ENCODE results near the gene URB1.
"Not testable (repeated sequence)": the region's sequence is repeated elsewhere in the genome, so short reads cannot be mapped to it uniquely, and the experiment has no call there.

Gene URB1

GRCh38 chr21:32317726-32318125 is 75.1 kb downstream of the URB1 start:
- DNase-seq = no peak

GRCh38 chr21:32316361-32317215 is 76.2 kb downstream of the URB1 start:
- DNase-seq = peak; percentile 39

- DNase-seq = no peak
These were observed 77.1 kb downstream of the URB1 start for GRCh38 chr21:32315511-32316281.

- no peak for DNase-seq
These were observed 78.0 kb downstream of the URB1 start for GRCh38 chr21:32314806-32315205.

GRCh38 chr21:32312976-32313375 is 79.8 kb downstream of the URB1 start:
- no peak for DNase-seq

- DNase-seq = no peak
These were observed 80.5 kb downstream of the URB1 start for GRCh38 chr21:32312326-32312725.

- DNase-seq = no peak
These were observed 81.2 kb downstream of the URB1 start for GRCh38 chr21:32311621-32312020.

- DNase-seq = not testable (repeated sequence)
These were observed 81.8 kb downstream of the URB1 start for GRCh38 chr21:32310976-32311375.

- no peak for DNase-seq
These were observed 82.8 kb downstream of the URB1 start for GRCh38 chr21:32309906-32310460.

GRCh38 chr21:32308696-32309095 is 84.1 kb downstream of the URB1 start:
- DNase-seq = no peak

GRCh38 chr21:32307706-32308105 is 85.1 kb downstream of the URB1 start:
- DNase-seq = no peak

GRCh38 chr21:32306021-32306780 is 86.6 kb downstream of the URB1 start:
- DNase-seq = no peak

GRCh38 chr21:32304998-32305397 is 87.8 kb downstream of the URB1 start:
- DNase-seq = no peak

GRCh38 chr21:32303385-32303784 is 89.4 kb downstream of the URB1 start:
- no peak for DNase-seq

- DNase-seq = no peak
These were observed 90.3 kb downstream of the URB1 start for GRCh38 chr21:32302560-32302959.

- no peak for DNase-seq
These were observed 91.2 kb downstream of the URB1 start for GRCh38 chr21:32301596-32301995.

- no peak for DNase-seq
These were observed 92.6 kb downstream of the URB1 start for GRCh38 chr21:32300117-32300681.

- DNase-seq = no peak
These were observed 93.1 kb downstream of the URB1 start for GRCh38 chr21:32299695-32300094.

GRCh38 chr21:32298658-32299081 is 94.1 kb downstream of the URB1 start, which contains the start of gene MRAP:
MRAP (plus strand) TSS chr21:32298855; CDS start chr21:32298972, 117 bp downstream.
- no peak for DNase-seq

- DNase-seq = no peak
These were observed 94.7 kb downstream of the URB1 start for GRCh38 chr21:32298148-32298559.

- no peak for DNase-seq
These were observed 95.4 kb downstream of the URB1 start for GRCh38 chr21:32297449-32297848.

- no peak for DNase-seq
These were observed 107.3 kb downstream of the URB1 start for GRCh38 chr21:32285476-32285875.

- no peak for DNase-seq
These were observed 109.8 kb downstream of the URB1 start for GRCh38 chr21:32282992-32283391.
